HTR-8/SVneo (cell line): ENCODE results near the gene MAP3K20.
"Not testable (repeated sequence)": the region's sequence is repeated elsewhere in the genome, so short reads cannot be mapped to it uniquely, and the experiment has no call there.

Experiments
- DNase-seq: peaks from one replicate; pipeline ENCODE4 v3.0.0; 2011; ENCODE audit warnings: low spot score, mixed read lengths; ENCODE audit not compliant: insufficient read length
- FAIRE-seq: peaks from 2 replicates; lab custom pipeline; 2011; peaks lifted over from hg19 to GRCh38; lab: Jason Lieb, UNC

The MAP3K20 gene

DNA sequence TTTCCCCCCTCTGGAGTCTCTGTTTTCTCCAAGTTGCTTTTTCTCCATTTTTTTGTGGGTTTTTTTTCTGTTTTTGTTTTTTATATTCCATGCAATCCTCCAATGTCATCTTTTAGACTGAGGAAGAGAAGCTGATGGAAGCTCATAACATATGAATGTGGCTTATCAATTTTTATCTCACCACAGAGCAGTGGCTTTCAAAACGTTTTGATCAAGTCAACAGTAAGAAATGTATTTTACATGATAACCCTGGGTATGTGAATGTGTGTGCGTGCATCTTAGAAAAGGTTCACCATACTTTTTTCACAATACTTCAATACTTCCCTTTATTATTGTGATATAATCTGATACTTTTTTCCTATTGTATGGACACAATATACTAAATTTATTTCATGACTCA is 214.4 kb downstream of the MAP3K20 start:
- DNase-seq (no peak), FAIRE-seq (no peak)

DNA sequence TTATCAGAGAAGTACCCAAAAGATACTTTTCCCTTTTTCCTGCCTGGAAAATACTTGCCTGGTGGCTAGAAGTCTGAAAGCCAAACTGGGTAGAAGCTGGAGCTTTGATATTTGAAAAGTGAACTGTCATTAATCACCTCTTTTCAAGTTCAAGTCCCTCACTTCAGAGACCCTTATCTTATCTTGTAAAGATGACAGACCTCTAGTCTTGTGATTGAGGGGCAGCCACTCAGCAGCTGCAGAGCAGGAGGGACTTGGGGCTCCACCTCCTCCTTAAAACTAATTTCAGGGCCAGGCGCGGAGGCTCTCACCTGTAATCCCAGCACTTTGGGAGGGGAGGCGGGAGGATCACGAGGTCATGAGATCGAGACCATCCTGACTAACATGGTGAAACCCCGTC is 214.9 kb downstream of the MAP3K20 start:
- FAIRE-seq (no peak), DNase-seq (no peak)

DNA sequence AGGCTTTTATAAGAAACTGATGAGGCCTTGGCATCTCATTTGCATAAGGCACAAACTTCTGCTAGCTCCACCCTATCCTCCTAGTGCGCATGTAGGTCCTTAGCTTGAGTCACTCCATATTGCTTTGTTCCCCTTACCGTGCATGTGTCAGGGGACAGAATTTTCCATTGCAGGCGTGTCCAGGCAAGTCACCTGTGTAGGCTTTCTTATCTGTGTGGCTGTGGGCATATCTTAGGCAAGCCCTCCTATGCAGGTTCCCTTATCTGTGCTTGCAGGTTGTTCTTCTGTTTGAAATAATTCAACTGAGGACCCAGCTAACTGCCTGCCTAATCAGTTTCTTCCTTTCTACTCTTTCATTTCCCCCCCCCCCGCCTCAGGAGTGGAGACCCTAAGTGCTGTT is 215.8 kb downstream of the MAP3K20 start:
- no peak for DNase-seq

GRCh38 chr2:173296235-173296634 is 220.6 kb downstream of the MAP3K20 start:
- DNase-seq (no peak), FAIRE-seq (no peak)

More for the DNA sequence above, 215.8 kb downstream of the MAP3K20 start:
- FAIRE-seq = no peak

DNA sequence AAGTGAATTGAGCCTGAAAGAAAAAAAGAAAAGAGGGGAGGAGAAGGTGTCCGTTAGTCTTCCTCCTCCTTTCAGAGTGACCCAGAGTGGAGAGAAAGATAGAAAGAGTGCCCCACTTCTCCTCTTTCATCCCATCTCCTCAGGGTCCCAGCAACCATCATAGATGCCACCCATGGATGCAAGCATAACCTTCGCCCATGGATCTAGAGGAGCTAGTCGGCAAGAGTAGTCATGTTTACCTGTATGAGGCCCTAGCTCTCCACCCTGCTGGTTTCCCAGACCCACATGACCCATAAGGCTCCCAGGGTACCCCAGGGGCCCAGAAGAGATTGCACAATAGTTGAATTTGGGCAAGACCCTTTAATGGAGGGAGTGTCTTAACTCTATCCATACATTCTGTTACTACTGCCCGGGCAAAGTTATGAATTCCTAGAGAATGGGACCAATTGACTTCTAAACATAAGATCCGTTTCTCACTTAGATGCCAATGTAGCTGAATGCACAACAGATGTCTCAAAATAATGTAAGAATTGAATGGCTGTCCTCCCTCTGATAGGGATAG is 223.0 kb downstream of the MAP3K20 start:
- no peak for DNase-seq
- FAIRE-seq = no peak

- no peak for FAIRE-seq
- DNase-seq = no peak
Measured at GRCh38 chr2:173299764-173300163, 224.1 kb downstream of the MAP3K20 start.

DNA sequence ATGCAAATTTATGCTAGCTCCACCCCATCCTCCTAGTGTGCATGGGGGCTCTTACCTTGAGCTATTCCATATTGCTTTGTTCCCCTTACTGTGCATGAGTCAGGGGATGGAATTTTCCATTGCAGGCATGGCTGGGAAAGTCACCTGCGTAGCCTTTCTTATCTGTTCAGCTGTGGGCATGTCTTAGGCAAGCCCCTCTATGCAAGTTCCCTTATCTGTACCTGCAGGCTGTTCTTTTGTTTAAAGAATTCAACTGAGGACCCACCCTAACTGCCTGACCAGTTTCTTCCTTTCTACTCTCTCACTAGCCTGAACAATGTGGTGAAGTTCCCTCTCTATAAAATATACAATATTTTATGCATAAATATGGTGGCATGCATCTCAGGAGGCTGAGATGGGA is 224.8 kb downstream of the MAP3K20 start:
- DNase-seq (no peak), FAIRE-seq (no peak)

DNA sequence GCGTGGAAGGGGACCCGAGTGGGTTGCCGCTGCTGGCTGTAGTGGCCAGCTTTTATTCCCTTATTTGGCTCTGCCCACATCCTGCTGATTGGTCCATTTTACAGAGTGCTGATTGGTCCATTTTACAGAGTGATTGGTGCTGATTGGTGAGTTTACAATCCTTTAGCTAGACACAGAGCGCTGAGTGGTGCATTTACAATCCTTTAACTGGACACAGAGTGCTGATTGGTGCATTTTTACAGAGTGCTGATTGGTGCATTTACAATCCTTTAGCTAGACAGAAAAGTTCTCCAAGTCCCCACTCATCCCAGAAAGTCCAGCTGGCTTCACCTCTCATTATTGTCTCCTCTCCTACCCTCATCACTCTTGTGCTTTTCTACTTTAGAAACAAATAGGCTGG is 225.9 kb downstream of the MAP3K20 start:
- DNase-seq, FAIRE-seq: not testable (repeated sequence)

- DNase-seq (no peak), FAIRE-seq (no peak)
Measured at GRCh38 chr2:173305303-173305702, 229.7 kb downstream of the MAP3K20 start.

DNA sequence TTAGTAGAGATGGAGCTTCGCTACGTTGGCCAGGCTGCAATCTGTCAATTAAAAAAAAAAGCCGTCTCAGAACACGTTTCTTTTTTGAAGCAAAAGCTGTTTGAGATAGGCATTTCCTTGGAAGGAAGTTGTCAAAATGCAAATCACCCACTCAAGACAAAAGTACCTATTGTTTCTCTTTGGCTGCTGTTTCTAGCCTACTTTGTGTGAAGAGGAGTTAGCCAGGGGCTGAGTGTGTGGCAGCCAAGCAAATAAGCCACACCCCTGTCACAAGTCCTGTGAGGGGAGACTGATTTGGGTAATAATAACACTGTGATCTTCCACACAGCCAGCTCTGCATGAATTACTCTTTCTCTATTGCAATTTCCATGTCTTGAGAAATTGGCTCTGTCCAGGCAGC is 231.6 kb downstream of the MAP3K20 start:
- FAIRE-seq (no peak), DNase-seq (no peak)

DNA sequence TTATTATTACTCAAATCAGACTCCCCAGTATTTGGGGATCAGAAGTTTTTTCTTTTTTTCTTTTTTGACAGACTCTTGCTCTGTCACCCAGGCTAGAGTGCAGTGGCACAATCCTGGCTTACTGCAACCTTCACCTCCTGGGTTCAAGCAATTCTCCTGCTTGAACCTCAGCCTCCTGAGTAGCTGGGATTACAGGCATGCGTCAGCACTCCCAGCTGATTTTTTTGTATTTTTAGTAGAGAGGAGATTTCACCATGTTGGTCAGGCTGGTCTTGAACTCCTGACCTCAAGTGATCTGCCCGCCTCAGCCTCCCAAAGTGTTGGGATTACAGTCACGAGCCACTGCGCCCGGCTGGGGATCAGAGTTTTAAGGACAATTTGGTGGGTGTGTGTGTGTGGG is 233.7 kb downstream of the MAP3K20 start:
- not testable (repeated sequence) for DNase-seq, FAIRE-seq

DNA sequence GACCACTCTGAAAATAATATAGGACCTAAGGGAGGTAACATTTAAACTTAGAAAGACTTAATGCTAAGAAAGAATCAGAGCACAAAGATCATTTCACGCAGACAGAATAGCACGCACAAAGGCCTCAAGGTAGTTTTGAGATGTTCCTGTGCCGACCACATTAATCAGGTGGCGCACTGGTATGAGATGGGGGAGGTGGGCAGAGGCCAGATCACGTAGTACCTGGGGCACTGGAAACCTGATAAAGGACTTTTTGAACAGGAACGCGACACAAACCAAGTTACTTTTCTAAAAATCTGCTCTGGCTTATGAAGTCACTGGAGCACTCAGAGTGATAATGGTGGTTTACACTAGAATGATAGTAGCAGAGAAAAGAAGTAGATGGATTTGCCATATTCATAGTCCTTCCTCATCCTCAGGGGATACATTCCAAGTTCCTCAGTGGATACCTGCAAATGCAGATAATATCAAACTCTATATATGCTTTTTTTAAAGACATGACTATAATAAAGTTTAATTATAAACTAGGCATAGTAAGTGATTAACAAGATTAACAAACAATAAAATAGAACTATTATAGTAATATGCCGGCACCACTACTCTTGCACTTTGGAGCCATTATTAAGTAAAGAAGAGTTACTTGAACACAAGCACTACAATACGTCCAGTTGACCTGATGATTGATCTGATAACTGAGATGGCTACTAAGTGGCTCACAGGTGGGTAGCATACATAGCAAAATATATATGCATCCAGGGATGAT is 236.4 kb downstream of the MAP3K20 start:
- DNase-seq (no peak), FAIRE-seq (no peak)
